GM23338 (cell line): ENCODE results near the gene TBC1D9B. TPM values are rescaled to one million over a fixed set of nuclear protein-coding genes. Genes with fewer than 3 reads are reported as not detected.

Source experiments
- ATAC-seq: fragments of 200-7000 bp; cut with Tn5 transposase; 3 replicates; pipeline ENCODE4 v1.9.1; 2020
- DNase-seq: peaks from one replicate; pipeline ENCODE4 v3.0.0-alpha.2; 2015; ENCODE audit warnings: low spot score
- H2AFZ ChIP-seq: fragments of 200-600 bp; sonication (generic); 2 replicates; pipeline ENCODE4 v1.8.0; 2016; ENCODE audit warnings: antibody characterized with exemption, mild to moderate bottlenecking, moderate library complexity
- H3F3A ChIP-seq: fragments of 200-600 bp; sonication (generic); replicated peaks from 2 replicates; pipeline ENCODE4 v1.8.0; 2017; ENCODE audit warnings: antibody characterized with exemption, mixed run types, low read depth
- H3K27ac ChIP-seq: fragments of 200-600 bp; sonication (generic); 2 replicates; pipeline ENCODE4 v1.6.1; 2016; ENCODE audit warnings: low read depth
- H3K27me3 ChIP-seq: fragments of 200-600 bp; sonication (generic); 2 replicates; pipeline ENCODE4 v1.8.0; 2016; ENCODE audit warnings: mild to moderate bottlenecking, mixed run types, moderate library complexity; ENCODE audit not compliant: insufficient read depth
- H3K36me3 ChIP-seq: fragments of 200-600 bp; sonication (generic); 2 replicates; pipeline ENCODE4 v1.8.0; 2016; ENCODE audit warnings: mild to moderate bottlenecking; ENCODE audit not compliant: insufficient read depth
- H3K4me1 ChIP-seq: fragments of 200-600 bp; sonication (generic); 2 replicates; pipeline ENCODE4 v1.8.0; 2016; ENCODE audit warnings: mild to moderate bottlenecking, moderate library complexity; ENCODE audit not compliant: insufficient read depth
- H3K4me2 ChIP-seq: fragments of 200-600 bp; sonication (generic); 2 replicates; pipeline ENCODE4 v1.7.1; 2017; ENCODE audit warnings: mixed run types
- H3K4me3 ChIP-seq: fragments of 200-600 bp; sonication (generic); 2 replicates; pipeline ENCODE4 v1.6.1; 2016; ENCODE audit warnings: mixed run types
- H3K79me2 ChIP-seq: fragments of 200-600 bp; sonication (generic); replicated peaks from 2 replicates; pipeline ENCODE4 v1.8.0; 2017; ENCODE audit warnings: mild to moderate bottlenecking; ENCODE audit not compliant: insufficient read depth
- H3K9me2 ChIP-seq: fragments of 200-600 bp; sonication (generic); 2 replicates; pipeline ENCODE4 v1.8.0; 2017; ENCODE audit not compliant: insufficient read depth
- H4K20me1 ChIP-seq: fragments of 200-600 bp; sonication (generic); replicated peaks from 2 replicates; pipeline ENCODE4 v1.8.0; 2017; ENCODE audit warnings: mild to moderate bottlenecking; ENCODE audit not compliant: insufficient read depth
- H3K27ac Mint-ChIP-seq: 2 replicates; pipeline ENCODE4 v1.8.0; 2020; ENCODE audit warnings: inconsistent platforms, mild to moderate bottlenecking, moderate library complexity, mixed read lengths
- H3K27me3 Mint-ChIP-seq: 3 replicates; pipeline ENCODE4 v1.8.0; 2022; ENCODE audit warnings: low read depth, mild to moderate bottlenecking, moderate library complexity, mixed read lengths, inconsistent platforms; ENCODE audit not compliant: insufficient read depth, poor library complexity
- H3K36me3 Mint-ChIP-seq: 3 replicates; pipeline ENCODE4 v1.8.0; 2021; ENCODE audit warnings: low read depth, mild to moderate bottlenecking, inconsistent platforms, moderate library complexity, mixed read lengths
- H3K4me1 Mint-ChIP-seq: 3 replicates; pipeline ENCODE4 v1.8.0; 2020; ENCODE audit warnings: mild to moderate bottlenecking, inconsistent platforms, mixed read lengths
- H3K4me3 Mint-ChIP-seq: 3 replicates; pipeline ENCODE4 v1.8.0; 2021; ENCODE audit warnings: moderate library complexity, mild to moderate bottlenecking, inconsistent platforms, mixed read lengths
- H3K9me3 Mint-ChIP-seq: 3 replicates; pipeline ENCODE4 v1.8.0; 2020; ENCODE audit warnings: moderate library complexity, mild to moderate bottlenecking, inconsistent platforms, mixed read lengths
- EZH2 ChIP-seq: fragments of 200-600 bp; sonication (generic); IDR thresholded peaks from one replicate; pipeline ENCODE4 v1.8.0; 2017; ENCODE audit warnings: antibody characterized with exemption, mild to moderate bottlenecking, low read depth; ENCODE audit not compliant: unreplicated experiment
- EZH2phosphoT487 ChIP-seq: fragments of 200-600 bp; sonication (generic); IDR thresholded peaks from one replicate; pipeline ENCODE4 v1.8.1; 2018; ENCODE audit warnings: antibody characterized with exemption; ENCODE audit not compliant: unreplicated experiment
- JUNB ChIP-seq: IDR thresholded peaks from one replicate; pipeline ENCODE4 v1.6.1; 2016; ENCODE audit warnings: antibody characterized with exemption; ENCODE audit not compliant: unreplicated experiment
- POLR2AphosphoS5 ChIP-seq: IDR thresholded peaks from 2 replicates; pipeline ENCODE4 v1.6.1; 2016; ENCODE audit warnings: antibody characterized with exemption, low read depth
- STAT1 ChIP-seq: IDR thresholded peaks from one replicate; pipeline ENCODE4 v1.6.1; 2016; ENCODE audit warnings: antibody characterized with exemption; ENCODE audit not compliant: unreplicated experiment
- ZNF114 ChIP-seq: fragments of 250-450 bp; sonication (Bioruptor Pico); IDR thresholded peaks from 2 replicates; pipeline ENCODE4 v1.5.0; 2020; ENCODE audit warnings: mild to moderate bottlenecking, moderate library complexity
- polyA plus RNA-seq: library from polyadenylated mRNA; unstranded; fragments of >200 nt; fragmentation: Nextera tagmentation; extraction: Ambion mirVana; gene quantifications from 2 replicates; pipeline ENCODE4 v1.2.1, GENCODE V29; 2016
- total RNA-seq: library from RNA; depleted of rRNA; stranded (reverse); fragments of >200 nt; shearing (Covaris generic); gene quantifications from 2 replicates; pipeline ENCODE4 v1.2.3, GENCODE V29; 2014
- TF ChIP-seq, protein P1 (sequence below): IDR thresholded peaks from one replicate; pipeline ENCODE4 v1.6.1; 2018; ENCODE audit warnings: antibody characterized with exemption; ENCODE audit not compliant: unreplicated experiment
- TF ChIP-seq, protein P2 (sequence below): fragments of 250-450 bp; sonication (Bioruptor Pico); IDR thresholded peaks from 2 replicates; pipeline ENCODE4 v1.5.0; 2020; ENCODE audit warnings: mild to moderate bottlenecking, moderate library complexity
- TF ChIP-seq, protein P3 (sequence below), 2 experiments: fragments of 200-600 bp in 1 of 2; sonication (generic) in 1 of 2; conservative IDR thresholded peaks; 2 replicates each; pipeline versions ENCODE4 v1.5.1 to v1.6.1; 2016 to 2017; ENCODE audit warnings: antibody characterized with exemption in 2 of 2, low read depth in 2 of 2, mild to moderate bottlenecking in 2 of 2, moderate library complexity in 1 of 2

The TBC1D9B gene
- total and polyA plus RNA-seq, 2 experiments from 2014 or later, result 19.0 to 38.0 TPM

DNA sequence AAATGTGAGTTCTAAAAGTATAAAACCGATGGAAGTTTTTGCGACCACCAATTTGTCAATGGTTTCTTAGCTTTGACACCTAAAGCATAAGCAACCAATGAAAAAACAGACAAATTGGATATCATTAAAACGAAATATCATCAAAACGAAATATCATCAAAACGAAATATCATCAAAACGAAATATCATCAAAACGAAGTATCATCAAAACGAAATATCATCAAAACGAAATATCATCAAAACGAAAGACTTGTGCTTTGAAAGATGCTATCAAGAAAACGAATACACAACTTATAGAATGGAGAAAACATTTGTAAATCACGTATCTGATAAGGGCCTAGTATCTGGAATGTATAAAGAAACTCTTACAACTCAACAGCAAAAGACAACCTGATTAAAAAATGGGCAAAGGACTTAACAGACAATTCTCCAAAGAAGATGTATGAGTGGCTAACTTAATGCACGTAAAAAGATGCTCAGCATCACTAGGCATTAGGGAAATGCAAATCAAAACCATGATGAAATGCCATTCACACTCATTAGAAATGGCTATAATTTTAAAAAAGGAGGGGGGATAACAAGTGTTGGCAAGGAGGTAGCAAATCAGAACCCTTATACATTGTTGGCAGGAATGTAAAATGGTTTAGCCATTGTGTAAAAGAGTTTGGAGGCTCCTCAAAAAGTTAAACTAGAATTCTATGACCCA lies 29.4 kb upstream of the TBC1D9B start (continued):
- TF ChIP-seq, protein P1, sequence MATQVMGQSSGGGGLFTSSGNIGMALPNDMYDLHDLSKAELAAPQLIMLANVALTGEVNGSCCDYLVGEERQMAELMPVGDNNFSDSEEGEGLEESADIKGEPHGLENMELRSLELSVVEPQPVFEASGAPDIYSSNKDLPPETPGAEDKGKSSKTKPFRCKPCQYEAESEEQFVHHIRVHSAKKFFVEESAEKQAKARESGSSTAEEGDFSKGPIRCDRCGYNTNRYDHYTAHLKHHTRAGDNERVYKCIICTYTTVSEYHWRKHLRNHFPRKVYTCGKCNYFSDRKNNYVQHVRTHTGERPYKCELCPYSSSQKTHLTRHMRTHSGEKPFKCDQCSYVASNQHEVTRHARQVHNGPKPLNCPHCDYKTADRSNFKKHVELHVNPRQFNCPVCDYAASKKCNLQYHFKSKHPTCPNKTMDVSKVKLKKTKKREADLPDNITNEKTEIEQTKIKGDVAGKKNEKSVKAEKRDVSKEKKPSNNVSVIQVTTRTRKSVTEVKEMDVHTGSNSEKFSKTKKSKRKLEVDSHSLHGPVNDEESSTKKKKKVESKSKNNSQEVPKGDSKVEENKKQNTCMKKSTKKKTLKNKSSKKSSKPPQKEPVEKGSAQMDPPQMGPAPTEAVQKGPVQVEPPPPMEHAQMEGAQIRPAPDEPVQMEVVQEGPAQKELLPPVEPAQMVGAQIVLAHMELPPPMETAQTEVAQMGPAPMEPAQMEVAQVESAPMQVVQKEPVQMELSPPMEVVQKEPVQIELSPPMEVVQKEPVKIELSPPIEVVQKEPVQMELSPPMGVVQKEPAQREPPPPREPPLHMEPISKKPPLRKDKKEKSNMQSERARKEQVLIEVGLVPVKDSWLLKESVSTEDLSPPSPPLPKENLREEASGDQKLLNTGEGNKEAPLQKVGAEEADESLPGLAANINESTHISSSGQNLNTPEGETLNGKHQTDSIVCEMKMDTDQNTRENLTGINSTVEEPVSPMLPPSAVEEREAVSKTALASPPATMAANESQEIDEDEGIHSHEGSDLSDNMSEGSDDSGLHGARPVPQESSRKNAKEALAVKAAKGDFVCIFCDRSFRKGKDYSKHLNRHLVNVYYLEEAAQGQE, result no peak
- no peak for TF ChIP-seq STAT1

DNA sequence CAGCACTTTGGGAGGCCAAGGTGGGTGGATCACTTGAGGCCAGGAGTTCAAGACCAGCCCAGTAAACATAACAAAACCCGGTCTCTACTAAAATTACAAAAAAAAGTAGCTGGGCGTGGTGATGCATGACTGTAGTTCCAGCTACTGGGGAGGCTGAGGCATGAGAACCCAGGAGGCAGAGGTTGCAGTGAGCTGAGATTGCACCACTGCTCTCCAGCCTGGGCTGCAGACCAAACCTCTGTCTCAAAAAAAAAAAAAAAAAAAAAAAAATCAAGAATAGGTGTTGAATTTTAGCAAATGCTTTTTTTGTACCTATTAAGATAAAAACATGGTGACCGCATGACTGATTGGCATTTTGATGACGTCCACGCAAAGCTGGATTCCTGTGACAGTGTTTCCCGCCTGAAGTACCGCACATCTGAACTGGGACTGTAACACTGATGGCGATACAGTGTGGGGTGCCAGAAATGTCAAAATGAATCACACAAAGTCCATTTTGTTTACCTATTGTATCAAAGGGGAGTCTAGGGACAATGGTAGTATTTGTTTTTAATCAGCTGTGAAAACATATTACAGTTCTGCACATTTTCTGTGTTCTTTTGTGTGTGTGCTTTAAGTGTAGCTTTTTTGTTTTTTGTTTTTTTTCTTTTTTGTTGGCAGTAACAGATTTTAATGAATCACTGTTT lies 23.2 kb upstream of the TBC1D9B start:
- Histone ChIP-seq H3F3A (no peaks in the 10 kb centered on the region), H3K4me1 (no peaks in the 10 kb centered on the region), H3K4me2 (no peak overlapping the region), H3K4me3 (no peak overlapping the region), H3K79me2 (no peaks in the 10 kb centered on the region), H3K27me3 (no peaks in the 10 kb centered on the region), H4K20me1 (no peaks in the 10 kb centered on the region), H2AFZ (no peak overlapping the region), H3K9me2 (no peaks in the 10 kb centered on the region), H3K27ac (no peak overlapping the region), H3K36me3 (no peaks in the 10 kb centered on the region)
- no peak for ATAC-seq
- peaks cover 3% of the 10 kb centered on the region; the same call in 1 of the 3 replicates for H3K9me3 Mint-ChIP-seq
- H3K4me1 Mint-ChIP-seq, result no peaks in the 10 kb centered on the region
- H3K27ac Mint-ChIP-seq, result no peak overlapping the region
- no peak for DNase-seq
- H3K36me3 Mint-ChIP-seq, result no peaks in the 10 kb centered on the region
- H3K4me3 Mint-ChIP-seq, result no peak overlapping the region
- peaks cover 10% of the 10 kb centered on the region for H3K27me3 Mint-ChIP-seq
- no peak for TF ChIP-seq ZNF114 (CRISPR knock-in tag)
- TF ChIP-seq JUNB, result no peak
- TF ChIP-seq EZH2, result no peak
- TF ChIP-seq, protein P2, sequence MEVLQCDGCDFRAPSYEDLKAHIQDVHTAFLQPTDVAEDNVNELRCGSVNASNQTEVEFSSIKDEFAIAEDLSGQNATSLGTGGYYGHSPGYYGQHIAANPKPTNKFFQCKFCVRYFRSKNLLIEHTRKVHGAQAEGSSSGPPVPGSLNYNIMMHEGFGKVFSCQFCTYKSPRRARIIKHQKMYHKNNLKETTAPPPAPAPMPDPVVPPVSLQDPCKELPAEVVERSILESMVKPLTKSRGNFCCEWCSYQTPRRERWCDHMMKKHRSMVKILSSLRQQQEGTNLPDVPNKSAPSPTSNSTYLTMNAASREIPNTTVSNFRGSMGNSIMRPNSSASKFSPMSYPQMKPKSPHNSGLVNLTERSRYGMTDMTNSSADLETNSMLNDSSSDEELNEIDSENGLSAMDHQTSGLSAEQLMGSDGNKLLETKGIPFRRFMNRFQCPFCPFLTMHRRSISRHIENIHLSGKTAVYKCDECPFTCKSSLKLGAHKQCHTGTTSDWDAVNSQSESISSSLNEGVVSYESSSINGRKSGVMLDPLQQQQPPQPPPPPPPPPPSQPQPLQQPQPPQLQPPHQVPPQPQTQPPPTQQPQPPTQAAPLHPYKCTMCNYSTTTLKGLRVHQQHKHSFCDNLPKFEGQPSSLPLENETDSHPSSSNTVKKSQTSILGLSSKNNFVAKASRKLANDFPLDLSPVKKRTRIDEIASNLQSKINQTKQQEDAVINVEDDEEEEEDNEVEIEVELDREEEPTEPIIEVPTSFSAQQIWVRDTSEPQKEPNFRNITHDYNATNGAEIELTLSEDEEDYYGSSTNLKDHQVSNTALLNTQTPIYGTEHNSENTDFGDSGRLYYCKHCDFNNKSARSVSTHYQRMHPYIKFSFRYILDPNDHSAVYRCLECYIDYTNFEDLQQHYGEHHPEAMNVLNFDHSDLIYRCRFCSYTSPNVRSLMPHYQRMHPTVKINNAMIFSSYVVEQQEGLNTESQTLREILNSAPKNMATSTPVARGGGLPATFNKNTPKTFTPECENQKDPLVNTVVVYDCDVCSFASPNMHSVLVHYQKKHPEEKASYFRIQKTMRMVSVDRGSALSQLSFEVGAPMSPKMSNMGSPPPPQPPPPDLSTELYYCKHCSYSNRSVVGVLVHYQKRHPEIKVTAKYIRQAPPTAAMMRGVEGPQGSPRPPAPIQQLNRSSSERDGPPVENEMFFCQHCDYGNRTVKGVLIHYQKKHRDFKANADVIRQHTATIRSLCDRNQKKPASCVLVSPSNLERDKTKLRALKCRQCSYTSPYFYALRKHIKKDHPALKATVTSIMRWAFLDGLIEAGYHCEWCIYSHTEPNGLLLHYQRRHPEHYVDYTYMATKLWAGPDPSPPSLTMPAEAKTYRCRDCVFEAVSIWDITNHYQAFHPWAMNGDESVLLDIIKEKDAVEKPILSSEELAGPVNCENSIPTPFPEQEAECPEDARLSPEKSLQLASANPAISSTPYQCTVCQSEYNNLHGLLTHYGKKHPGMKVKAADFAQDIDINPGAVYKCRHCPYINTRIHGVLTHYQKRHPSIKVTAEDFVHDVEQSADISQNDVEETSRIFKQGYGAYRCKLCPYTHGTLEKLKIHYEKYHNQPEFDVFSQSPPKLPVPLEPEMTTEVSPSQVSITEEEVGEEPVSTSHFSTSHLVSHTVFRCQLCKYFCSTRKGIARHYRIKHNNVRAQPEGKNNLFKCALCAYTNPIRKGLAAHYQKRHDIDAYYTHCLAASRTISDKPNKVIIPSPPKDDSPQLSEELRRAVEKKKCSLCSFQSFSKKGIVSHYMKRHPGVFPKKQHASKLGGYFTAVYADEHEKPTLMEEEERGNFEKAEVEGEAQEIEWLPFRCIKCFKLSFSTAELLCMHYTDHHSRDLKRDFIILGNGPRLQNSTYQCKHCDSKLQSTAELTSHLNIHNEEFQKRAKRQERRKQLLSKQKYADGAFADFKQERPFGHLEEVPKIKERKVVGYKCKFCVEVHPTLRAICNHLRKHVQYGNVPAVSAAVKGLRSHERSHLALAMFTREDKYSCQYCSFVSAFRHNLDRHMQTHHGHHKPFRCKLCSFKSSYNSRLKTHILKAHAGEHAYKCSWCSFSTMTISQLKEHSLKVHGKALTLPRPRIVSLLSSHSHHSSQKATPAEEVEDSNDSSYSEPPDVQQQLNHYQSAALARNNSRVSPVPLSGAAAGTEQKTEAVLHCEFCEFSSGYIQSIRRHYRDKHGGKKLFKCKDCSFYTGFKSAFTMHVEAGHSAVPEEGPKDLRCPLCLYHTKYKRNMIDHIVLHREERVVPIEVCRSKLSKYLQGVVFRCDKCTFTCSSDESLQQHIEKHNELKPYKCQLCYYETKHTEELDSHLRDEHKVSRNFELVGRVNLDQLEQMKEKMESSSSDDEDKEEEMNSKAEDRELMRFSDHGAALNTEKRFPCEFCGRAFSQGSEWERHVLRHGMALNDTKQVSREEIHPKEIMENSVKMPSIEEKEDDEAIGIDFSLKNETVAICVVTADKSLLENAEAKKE (CRISPR knock-in tag), result no peak
- TF ChIP-seq, protein P3, sequence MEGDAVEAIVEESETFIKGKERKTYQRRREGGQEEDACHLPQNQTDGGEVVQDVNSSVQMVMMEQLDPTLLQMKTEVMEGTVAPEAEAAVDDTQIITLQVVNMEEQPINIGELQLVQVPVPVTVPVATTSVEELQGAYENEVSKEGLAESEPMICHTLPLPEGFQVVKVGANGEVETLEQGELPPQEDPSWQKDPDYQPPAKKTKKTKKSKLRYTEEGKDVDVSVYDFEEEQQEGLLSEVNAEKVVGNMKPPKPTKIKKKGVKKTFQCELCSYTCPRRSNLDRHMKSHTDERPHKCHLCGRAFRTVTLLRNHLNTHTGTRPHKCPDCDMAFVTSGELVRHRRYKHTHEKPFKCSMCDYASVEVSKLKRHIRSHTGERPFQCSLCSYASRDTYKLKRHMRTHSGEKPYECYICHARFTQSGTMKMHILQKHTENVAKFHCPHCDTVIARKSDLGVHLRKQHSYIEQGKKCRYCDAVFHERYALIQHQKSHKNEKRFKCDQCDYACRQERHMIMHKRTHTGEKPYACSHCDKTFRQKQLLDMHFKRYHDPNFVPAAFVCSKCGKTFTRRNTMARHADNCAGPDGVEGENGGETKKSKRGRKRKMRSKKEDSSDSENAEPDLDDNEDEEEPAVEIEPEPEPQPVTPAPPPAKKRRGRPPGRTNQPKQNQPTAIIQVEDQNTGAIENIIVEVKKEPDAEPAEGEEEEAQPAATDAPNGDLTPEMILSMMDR (conservative IDR thresholded peaks at IDR 0.05; ENCODE audit: low read depth in 2 of 2), result no peak
- no peak for TF ChIP-seq EZH2phosphoT487
- no peak for TF ChIP-seq STAT1
- no peak for TF ChIP-seq POLR2AphosphoS5
